ENCODE data around the gene OXTR.

Gene OXTR

GRCh38 chr3:8817486-8817885, 48.1 kb upstream of the OXTR start:
- CTCF ChIA-PET, result interaction anchor here (0.6 to 1.8 kb wide), 2 partner anchors 10 to 48 kb away, joined by 3 to 10 read pairs; partner anchors contain the start of gene OXTR

GRCh38 chr3:8816106-8816505, 46.7 kb upstream of the OXTR start:
- no peaks in the 10 kb centered on the region for H3K36me3 ChIP-seq (ENCODE audit: control insufficient read depth in 2 of 2, insufficient read depth in 1 of 2, low read length in 2 of 2)
- H3K4me1 ChIP-seq (ENCODE audit: control insufficient read depth, insufficient read depth, low read length), result no peaks in the 10 kb centered on the region
- POLR2A ChIA-PET, result no interaction called here
- H3K9me3 ChIP-seq (ENCODE audit: control insufficient read depth, insufficient read depth, low read depth, low read length), result no peaks in the 10 kb centered on the region; the same call in 1 of the 2 replicates
- TF ChIP-seq ZNF121 (tag by site-specific recombination; IDR thresholded peaks at IDR 0.05), result no peak
- TF ChIP-seq, protein P1, sequence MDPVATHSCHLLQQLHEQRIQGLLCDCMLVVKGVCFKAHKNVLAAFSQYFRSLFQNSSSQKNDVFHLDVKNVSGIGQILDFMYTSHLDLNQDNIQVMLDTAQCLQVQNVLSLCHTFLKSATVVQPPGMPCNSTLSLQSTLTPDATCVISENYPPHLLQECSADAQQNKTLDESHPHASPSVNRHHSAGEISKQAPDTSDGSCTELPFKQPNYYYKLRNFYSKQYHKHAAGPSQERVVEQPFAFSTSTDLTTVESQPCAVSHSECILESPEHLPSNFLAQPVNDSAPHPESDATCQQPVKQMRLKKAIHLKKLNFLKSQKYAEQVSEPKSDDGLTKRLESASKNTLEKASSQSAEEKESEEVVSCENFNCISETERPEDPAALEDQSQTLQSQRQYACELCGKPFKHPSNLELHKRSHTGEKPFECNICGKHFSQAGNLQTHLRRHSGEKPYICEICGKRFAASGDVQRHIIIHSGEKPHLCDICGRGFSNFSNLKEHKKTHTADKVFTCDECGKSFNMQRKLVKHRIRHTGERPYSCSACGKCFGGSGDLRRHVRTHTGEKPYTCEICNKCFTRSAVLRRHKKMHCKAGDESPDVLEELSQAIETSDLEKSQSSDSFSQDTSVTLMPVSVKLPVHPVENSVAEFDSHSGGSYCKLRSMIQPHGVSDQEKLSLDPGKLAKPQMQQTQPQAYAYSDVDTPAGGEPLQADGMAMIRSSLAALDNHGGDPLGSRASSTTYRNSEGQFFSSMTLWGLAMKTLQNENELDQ (tag by site-specific recombination; IDR thresholded peaks at IDR 0.05; ENCODE audit: low read depth), result no peak
- TF ChIP-seq ZSCAN4 (tag by site-specific recombination; IDR thresholded peaks at IDR 0.05), result no peak
- TF ChIP-seq RBAK (tag by site-specific recombination; IDR thresholded peaks at IDR 0.05), result no peak
- TF ChIP-seq ZNF266 (tag by site-specific recombination; IDR thresholded peaks at IDR 0.05; ENCODE audit: low read depth), result no peak
- TF ChIP-seq ZNF404 (tag by site-specific recombination; IDR thresholded peaks at IDR 0.05), result no peak
- no peak for TF ChIP-seq ZSCAN18 (tag by site-specific recombination; IDR thresholded peaks at IDR 0.05)
- H3K27ac ChIP-seq (ENCODE audit: extremely low read depth, low read depth, low read length), result no peak overlapping the region
- CTCF ChIA-PET, result interaction anchor here (0.5 to 1.8 kb wide), 4 partner anchors 46 to 153 kb away, joined by 3 to 10 read pairs (median 4); partner anchors contain the start of gene OXTR
- H3K4me3 ChIP-seq (ENCODE audit: low read depth, low read length), result no peak overlapping the region

More at GRCh38 chr3:8817486-8817885, 48.1 kb upstream of the OXTR start:
- H3K27ac ChIP-seq (ENCODE audit: extremely low read depth, low read depth, low read length), result no peak overlapping the region
- H3K4me3 ChIP-seq (ENCODE audit: low read depth, low read length), result no peak overlapping the region
- H3K4me1 ChIP-seq (ENCODE audit: control insufficient read depth, insufficient read depth, low read length), result no peaks in the 10 kb centered on the region
- TF ChIP-seq BCL11A (tag by site-specific recombination; IDR thresholded peaks at IDR 0.05; ENCODE audit: low read depth), result no peak
- no peaks in the 10 kb centered on the region; the same call in 1 of the 2 replicates for H3K9me3 ChIP-seq (ENCODE audit: control insufficient read depth, insufficient read depth, low read depth, low read length)
- POLR2A ChIA-PET, result no interaction called here
- no peaks in the 10 kb centered on the region for H3K36me3 ChIP-seq (ENCODE audit: control insufficient read depth in 2 of 2, insufficient read depth in 1 of 2, low read length in 2 of 2)

GRCh38 chr3:8813411-8813810, 44.0 kb upstream of the OXTR start:
- no peaks in the 10 kb centered on the region for H3K4me1 ChIP-seq (ENCODE audit: control insufficient read depth, insufficient read depth, low read length)
- H3K27ac ChIP-seq (ENCODE audit: extremely low read depth, low read depth, low read length), result no peak overlapping the region
- CTCF ChIA-PET, result no interaction called here
- H3K36me3 ChIP-seq (ENCODE audit: control insufficient read depth in 2 of 2, insufficient read depth in 1 of 2, low read length in 2 of 2), result no peaks in the 10 kb centered on the region
- POLR2A ChIA-PET, result interaction anchor here (0.9 kb wide), 1 partner anchor 18 kb away, joined by 3 read pairs; no protein-coding TSS in a partner anchor
- no peak overlapping the region for H3K4me3 ChIP-seq (ENCODE audit: low read depth, low read length)
- H3K9me3 ChIP-seq (ENCODE audit: control insufficient read depth, insufficient read depth, low read depth, low read length), result no peaks in the 10 kb centered on the region
- TF ChIP-seq EGR2 (tag by site-specific recombination; IDR thresholded peaks at IDR 0.05; ENCODE audit: low read depth), result no peak
- no peak for TF ChIP-seq ZNF404 (tag by site-specific recombination; IDR thresholded peaks at IDR 0.05)
- TF ChIP-seq, protein P2, sequence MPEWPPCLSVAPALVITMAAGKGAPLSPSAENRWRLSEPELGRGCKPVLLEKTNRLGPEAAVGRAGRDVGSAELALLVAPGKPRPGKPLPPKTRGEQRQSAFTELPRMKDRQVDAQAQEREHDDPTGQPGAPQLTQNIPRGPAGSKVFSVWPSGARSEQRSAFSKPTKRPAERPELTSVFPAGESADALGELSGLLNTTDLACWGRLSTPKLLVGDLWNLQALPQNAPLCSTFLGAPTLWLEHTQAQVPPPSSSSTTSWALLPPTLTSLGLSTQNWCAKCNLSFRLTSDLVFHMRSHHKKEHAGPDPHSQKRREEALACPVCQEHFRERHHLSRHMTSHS (tag by site-specific recombination; IDR thresholded peaks at IDR 0.05), result no peak
- TF ChIP-seq ZNF37A (tag by site-specific recombination; IDR thresholded peaks at IDR 0.05), result no peak
- TF ChIP-seq, protein P1 (tag by site-specific recombination; IDR thresholded peaks at IDR 0.05; ENCODE audit: low read depth), result no peak
- TF ChIP-seq, protein P3, sequence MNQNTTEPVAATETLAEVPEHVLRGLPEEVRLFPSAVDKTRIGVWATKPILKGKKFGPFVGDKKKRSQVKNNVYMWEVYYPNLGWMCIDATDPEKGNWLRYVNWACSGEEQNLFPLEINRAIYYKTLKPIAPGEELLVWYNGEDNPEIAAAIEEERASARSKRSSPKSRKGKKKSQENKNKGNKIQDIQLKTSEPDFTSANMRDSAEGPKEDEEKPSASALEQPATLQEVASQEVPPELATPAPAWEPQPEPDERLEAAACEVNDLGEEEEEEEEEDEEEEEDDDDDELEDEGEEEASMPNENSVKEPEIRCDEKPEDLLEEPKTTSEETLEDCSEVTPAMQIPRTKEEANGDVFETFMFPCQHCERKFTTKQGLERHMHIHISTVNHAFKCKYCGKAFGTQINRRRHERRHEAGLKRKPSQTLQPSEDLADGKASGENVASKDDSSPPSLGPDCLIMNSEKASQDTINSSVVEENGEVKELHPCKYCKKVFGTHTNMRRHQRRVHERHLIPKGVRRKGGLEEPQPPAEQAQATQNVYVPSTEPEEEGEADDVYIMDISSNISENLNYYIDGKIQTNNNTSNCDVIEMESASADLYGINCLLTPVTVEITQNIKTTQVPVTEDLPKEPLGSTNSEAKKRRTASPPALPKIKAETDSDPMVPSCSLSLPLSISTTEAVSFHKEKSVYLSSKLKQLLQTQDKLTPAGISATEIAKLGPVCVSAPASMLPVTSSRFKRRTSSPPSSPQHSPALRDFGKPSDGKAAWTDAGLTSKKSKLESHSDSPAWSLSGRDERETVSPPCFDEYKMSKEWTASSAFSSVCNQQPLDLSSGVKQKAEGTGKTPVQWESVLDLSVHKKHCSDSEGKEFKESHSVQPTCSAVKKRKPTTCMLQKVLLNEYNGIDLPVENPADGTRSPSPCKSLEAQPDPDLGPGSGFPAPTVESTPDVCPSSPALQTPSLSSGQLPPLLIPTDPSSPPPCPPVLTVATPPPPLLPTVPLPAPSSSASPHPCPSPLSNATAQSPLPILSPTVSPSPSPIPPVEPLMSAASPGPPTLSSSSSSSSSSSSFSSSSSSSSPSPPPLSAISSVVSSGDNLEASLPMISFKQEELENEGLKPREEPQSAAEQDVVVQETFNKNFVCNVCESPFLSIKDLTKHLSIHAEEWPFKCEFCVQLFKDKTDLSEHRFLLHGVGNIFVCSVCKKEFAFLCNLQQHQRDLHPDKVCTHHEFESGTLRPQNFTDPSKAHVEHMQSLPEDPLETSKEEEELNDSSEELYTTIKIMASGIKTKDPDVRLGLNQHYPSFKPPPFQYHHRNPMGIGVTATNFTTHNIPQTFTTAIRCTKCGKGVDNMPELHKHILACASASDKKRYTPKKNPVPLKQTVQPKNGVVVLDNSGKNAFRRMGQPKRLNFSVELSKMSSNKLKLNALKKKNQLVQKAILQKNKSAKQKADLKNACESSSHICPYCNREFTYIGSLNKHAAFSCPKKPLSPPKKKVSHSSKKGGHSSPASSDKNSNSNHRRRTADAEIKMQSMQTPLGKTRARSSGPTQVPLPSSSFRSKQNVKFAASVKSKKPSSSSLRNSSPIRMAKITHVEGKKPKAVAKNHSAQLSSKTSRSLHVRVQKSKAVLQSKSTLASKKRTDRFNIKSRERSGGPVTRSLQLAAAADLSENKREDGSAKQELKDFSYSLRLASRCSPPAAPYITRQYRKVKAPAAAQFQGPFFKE (tag by site-specific recombination; IDR thresholded peaks at IDR 0.05; ENCODE audit: borderline replicate concordance), result no peak
- TF ChIP-seq ZFHX2 (tag by site-specific recombination; conservative IDR thresholded peaks at IDR 0.05), result no peak
- TF ChIP-seq ZSCAN16 (tag by site-specific recombination; IDR thresholded peaks at IDR 0.05), result no peak
- TF ChIP-seq KLF7 (tag by site-specific recombination; IDR thresholded peaks at IDR 0.05; ENCODE audit: borderline replicate concordance), result no peak
